Panc1 (cell line): ENCODE measurements around the gene CACNA1D. TPM values are rescaled to one million over a fixed set of nuclear protein-coding genes. Genes with fewer than 3 reads are reported as not detected.

Source experiments
- ATAC-seq: fragments of 200-7000 bp; cut with Tn5 transposase; 2 replicates; pipeline ENCODE4 v1.9.1; 2020; ENCODE audit warnings: mild to moderate bottlenecking, moderate library complexity
- BruUV-seq: library from RNA; stranded (reverse); fragments of 400-500 nt; replicated peaks from 2 replicates; lab custom pipeline; 2021; lab: Mats Ljungman, UMichigan
- CTCF ChIA-PET: fragments of 300-600 bp; sonication (Branson Sonifier 250); formaldehyde crosslinking; loops from one replicate; lab custom pipeline; 2022; ENCODE audit warnings: antibody characterized with exemption; lab: Charles Lee
- POLR2A ChIA-PET: fragments of 300-600 bp; sonication (Branson Sonifier 250); formaldehyde crosslinking; loops from one replicate; lab custom pipeline; 2022; ENCODE audit warnings: antibody characterized with exemption; lab: Charles Lee
- DNase-seq: peaks from one replicate; pipeline ENCODE4 v3.0.0-alpha.2; 2010; ENCODE audit warnings: low read depth, low spot score
- H3K27ac ChIP-seq: 2 replicates; pipeline ENCODE4 v1.5.1; 2011; ENCODE audit warnings: mild to moderate bottlenecking, low read length, inconsistent platforms
- H3K27me3 ChIP-seq: fragments of 200-500 bp; sonication (Bioruptor generic); 2 replicates; pipeline ENCODE4 v1.6.0; 2014; ENCODE audit warnings: low read length, inconsistent platforms; ENCODE audit not compliant: control insufficient read depth, insufficient read depth
- H3K36me3 ChIP-seq: fragments of 200-500 bp; sonication (Bioruptor generic); 2 replicates; pipeline ENCODE4 v1.5.1; 2014; ENCODE audit warnings: inconsistent platforms, mild to moderate bottlenecking, low read length, moderate library complexity; ENCODE audit not compliant: control insufficient read depth, insufficient read depth
- H3K4me1 ChIP-seq: 2 replicates; pipeline ENCODE4 v1.5.1; 2011; ENCODE audit warnings: inconsistent platforms, mild to moderate bottlenecking, low read length, moderate library complexity; ENCODE audit not compliant: control insufficient read depth, insufficient read depth
- H3K4me3 ChIP-seq, 2 experiments: 2 replicates each; pipeline ENCODE4 v1.5.1; 2011 to 2012; ENCODE audit warnings: low read depth in 2 of 2, low read length in 2 of 2, mild to moderate bottlenecking in 2 of 2, inconsistent platforms in 1 of 2, moderate library complexity in 1 of 2
- H3K9me3 ChIP-seq: fragments of 200-500 bp; sonication (Bioruptor generic); 2 replicates; pipeline ENCODE4 v1.5.1; 2014; ENCODE audit warnings: low read depth, mild to moderate bottlenecking, inconsistent platforms, low read length, moderate library complexity; ENCODE audit not compliant: control insufficient read depth, insufficient read depth
- CTCF ChIP-seq: fragments of 450-650 bp; IDR thresholded peaks from 2 replicates; pipeline ENCODE4 v1.5.1; 2017; ENCODE audit warnings: mild to moderate bottlenecking
- POLR2AphosphoS5 ChIP-seq: IDR thresholded peaks from 2 replicates; pipeline ENCODE4 v1.6.1; 2012; ENCODE audit warnings: mild to moderate bottlenecking, low read depth, low read length, moderate library complexity
- REST ChIP-seq, 2 experiments: IDR thresholded peaks; 2 replicates each; pipeline ENCODE4 v1.6.1; 2011 to 2012; ENCODE audit warnings: low read depth in 2 of 2, control low read depth in 1 of 2, low read length in 1 of 2, mild to moderate bottlenecking in 1 of 2, moderate library complexity in 1 of 2; ENCODE audit not compliant: insufficient read depth in 1 of 2
- SIN3A ChIP-seq: IDR thresholded peaks from 2 replicates; pipeline ENCODE4 v1.6.1; 2012; ENCODE audit warnings: low read depth, mild to moderate bottlenecking, low read length, moderate library complexity, borderline replicate concordance; ENCODE audit not compliant: insufficient read depth
- TCF7L2 ChIP-seq: IDR thresholded peaks from 2 replicates; pipeline ENCODE4 v1.6.1; 2011; ENCODE audit warnings: mild to moderate bottlenecking, low read depth, low read length, inconsistent platforms
- in situ Hi-C: cut with HindIII; loops from 2 replicates; pipeline ENCODE4 v1.10.0; 2016; ENCODE audit warnings: low sequenced_read_pairs, low pct_unique_long_range_greater_than_20kb
- intact Hi-C: fragments of 100-400 bp; cut with micrococcal nuclease; formaldehyde crosslinking; loops from one replicate; pipeline ENCODE4 v1.10.0; 2022; ENCODE audit not compliant: unreplicated experiment
- total RNA-seq: library from RNA; stranded (reverse); gene quantifications from one replicate; pipeline ENCODE4 v1.2.1, GENCODE V29; 2021; ENCODE audit not compliant: unreplicated experiment

Gene CACNA1D
- total RNA-seq, 1 experiment from 2014 or later: 23.0 TPM

- Histone ChIP-seq H3K9me3 (no peaks in the 10 kb centered on the region), H3K36me3 (no peaks in the 10 kb centered on the region), H3K27ac (no peak overlapping the region), H3K27me3 (no peaks in the 10 kb centered on the region), H3K4me1 (no peaks in the 10 kb centered on the region), H3K4me3 (no peak overlapping the region)
- DNase-seq (no peak), ATAC-seq (no peak)
- in situ Hi-C loops (no loop called here), intact Hi-C loops (no loop called here)
- CTCF ChIA-PET: interaction anchor here (0.6 kb wide), 1 partner anchor 22 kb away, joined by 8 read pairs; no protein-coding TSS in a partner anchor
- TF ChIP-seq CTCF: no peak
- no peak for TF ChIP-seq TCF7L2
- TF ChIP-seq SIN3A: no peak
- no peak for TF ChIP-seq REST (IDR thresholded peaks at IDR 0.05; ENCODE audit: insufficient read depth in 1 of 2, low read depth in 2 of 2, low read length in 1 of 2)
- TF ChIP-seq POLR2AphosphoS5: no peak
- BruUV-seq: no TSS peak
- POLR2A ChIA-PET: no interaction called here
Measured at GRCh38 chr3:53691885-53692284, 197.5 kb downstream of the CACNA1D start.

- Histone ChIP-seq H3K27me3 (no peaks in the 10 kb centered on the region), H3K4me3 (no peak overlapping the region), H3K4me1 (no peaks in the 10 kb centered on the region), H3K27ac (no peak overlapping the region), H3K36me3 (no peaks in the 10 kb centered on the region), H3K9me3 (no peaks in the 10 kb centered on the region)
- in situ Hi-C loops (no loop called here), intact Hi-C loops (no loop called here)
- no TSS peak for BruUV-seq
- ChIA-PET POLR2A (no interaction called here), CTCF (no interaction called here)
- TF ChIP-seq TCF7L2: no peak
- no peak for TF ChIP-seq CTCF
- TF ChIP-seq POLR2AphosphoS5: no peak
- no peak for TF ChIP-seq REST (IDR thresholded peaks at IDR 0.05; ENCODE audit: insufficient read depth in 1 of 2, low read depth in 2 of 2, low read length in 1 of 2)
- TF ChIP-seq SIN3A: no peak
- ATAC-seq (no peak), DNase-seq (no peak)
Measured at GRCh38 chr3:53693451-53693850, 199.0 kb downstream of the CACNA1D start.
